Adipose tissue (tissue), 3 donors: Measurements from ENCODE around the gene SORCS2. TPM values are rescaled to one million over a fixed set of nuclear protein-coding genes. Genes with fewer than 3 reads are reported as not detected.
A peak's percentile ranks its signal among the peaks of the same experiment; 100 is the strongest.

Experiments
- H3K27ac ChIP-seq: one replicate; pipeline ENCODE4 v1.5.1; 2013; ENCODE audit warnings: low read depth, low read length
- WGBS, 3 donors: extraction: QIAGEN DNeasy Blood & Tissue Kit; methylation state at CpG; one replicate each; pipeline ENCODE4 v1.1.7; 2013; 5-methylcytosine and 5-hydroxymethylcytosine counted together
- polyA plus RNA-seq, 3 donors: library from polyadenylated mRNA; stranded (reverse); fragments of 200-250 nt; gene quantifications; one replicate each; pipeline ENCODE4 v1.2.3, GENCODE V29; 2013
- donor health status: healthy with polysubstance abuse.
- donor health status: Bipolar disorder and iron deficiency.
- donor health status: healthy.

The SORCS2 gene
- polyA plus RNA-seq, 3 donors = 0.22 to 2.2 (median 0.83) TPM

DNA sequence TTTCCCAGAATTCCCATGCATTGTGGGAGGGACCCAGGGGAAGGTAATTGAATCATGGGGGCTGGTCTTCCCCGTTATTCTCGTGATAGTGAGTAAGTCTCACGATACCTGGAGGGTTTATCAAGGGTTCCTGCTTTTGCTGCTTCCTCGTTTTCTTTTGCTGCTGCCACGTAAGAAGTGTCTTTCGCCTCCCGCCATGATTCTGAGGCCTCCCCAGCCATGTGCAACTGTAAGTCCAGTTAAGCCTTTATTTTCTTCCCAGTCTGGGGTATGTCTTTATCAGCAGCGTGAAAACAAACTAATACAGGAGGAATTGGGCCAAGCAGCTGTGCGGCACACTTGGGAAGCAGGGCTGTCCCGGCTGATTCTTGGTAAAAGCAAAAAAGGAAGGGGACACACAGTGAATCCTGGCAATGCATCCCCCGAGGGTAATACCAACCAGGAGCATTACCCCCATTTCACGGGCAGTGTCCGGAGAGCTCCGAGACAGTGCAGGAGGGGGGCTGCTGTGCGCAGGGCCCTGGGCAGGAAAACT is 561.7 kb downstream of the SORCS2 start:
- WGBS, 3 donors = 77 to 85% (median 78%) methylated on average over 15 of the region's 15 CpGs
- H3K27ac ChIP-seq = no peak overlapping the region

GRCh38 chr4:7754565-7755262 is 562.4 kb downstream of the SORCS2 start:
- H3K27ac ChIP-seq = no peak overlapping the region
- 86 to 93% (median 93%) methylated on average over 20 to 21 of the region's 21 CpGs for WGBS, 3 donors

DNA sequence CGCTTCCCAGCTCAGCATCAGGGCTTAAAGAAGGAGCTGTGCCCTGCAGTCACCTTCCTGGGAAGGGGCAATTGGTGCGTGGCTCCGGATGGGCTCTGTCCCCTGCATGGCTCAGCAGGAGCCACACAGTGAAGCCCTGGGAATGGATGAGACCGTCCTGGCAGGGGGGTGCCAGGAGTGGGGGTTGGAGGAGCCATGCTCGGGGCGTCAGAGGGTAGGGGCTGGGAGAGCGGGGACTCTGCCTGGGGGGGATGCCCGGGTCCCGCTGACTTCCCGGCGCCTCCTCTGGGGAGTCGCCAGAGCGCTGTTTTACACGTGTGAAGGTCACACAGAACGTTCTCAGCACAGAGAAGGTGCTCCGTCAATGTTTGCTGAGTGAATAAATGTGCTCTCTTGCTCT is 563.2 kb downstream of the SORCS2 start:
- 74 to 91% (median 86%) methylated on average over 16 of the region's 16 CpGs for WGBS, 3 donors
- no peak overlapping the region for H3K27ac ChIP-seq

- WGBS, 3 donors = 84 to 92% (median 91%) methylated on average over 14 of the region's 14 CpGs
- H3K27ac ChIP-seq = no peak overlapping the region
These were observed 563.7 kb downstream of the SORCS2 start for GRCh38 chr4:7756071-7756470.

GRCh38 chr4:7756561-7757355 is 564.4 kb downstream of the SORCS2 start:
- no peak overlapping the region for H3K27ac ChIP-seq
- 76 to 87% (median 85%) methylated on average over 31 to 32 of the region's 32 CpGs for WGBS, 3 donors

DNA sequence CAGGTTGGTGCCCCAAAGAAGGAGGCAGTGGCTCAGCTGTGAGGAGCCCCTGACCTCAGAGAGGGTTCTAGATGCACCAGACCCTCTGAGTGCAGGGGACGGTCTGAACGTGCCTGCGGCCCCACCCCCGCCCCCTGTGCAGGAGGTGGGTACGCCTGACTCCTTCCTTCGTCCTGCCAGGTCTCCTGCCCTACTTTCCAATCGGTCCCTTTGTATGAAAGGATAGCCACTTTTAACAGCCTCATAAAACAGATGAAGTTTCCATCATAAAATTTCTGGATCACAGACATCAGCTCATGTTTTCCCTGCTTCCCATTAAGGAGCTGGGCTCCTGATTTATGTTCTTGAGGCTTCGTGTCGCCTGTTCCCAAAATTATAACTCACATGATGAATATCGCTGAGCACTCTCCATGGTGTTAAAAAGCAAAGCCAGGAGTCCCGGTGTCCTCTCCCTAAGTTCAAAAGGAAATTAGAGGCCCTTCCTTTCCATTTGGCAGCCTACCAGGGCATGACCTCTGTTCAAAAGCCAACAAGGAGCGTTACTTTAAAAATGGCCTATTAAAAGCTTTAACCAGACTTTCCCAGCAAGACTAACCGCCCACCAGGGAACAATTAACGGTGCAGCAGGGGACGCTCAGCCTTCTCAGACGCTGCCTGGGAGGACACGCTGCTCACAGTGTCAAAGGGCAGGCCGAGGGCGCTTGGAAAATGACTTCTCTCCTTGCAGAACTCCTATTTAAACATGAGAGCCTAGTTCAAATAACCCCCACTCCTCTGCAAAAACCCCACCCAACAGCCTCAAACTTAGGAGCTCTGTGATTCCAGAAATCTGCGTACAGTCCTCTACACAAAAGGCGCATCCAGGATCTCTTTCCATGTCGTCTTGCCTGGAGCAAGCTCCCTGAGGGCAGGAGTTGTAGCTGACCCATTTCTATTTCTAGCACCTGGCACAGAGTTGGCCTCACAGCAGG is 565.4 kb downstream of the SORCS2 start:
- no peak overlapping the region for H3K27ac ChIP-seq
- 48 to 78% (median 58%) methylated on average over 22 of the region's 22 CpGs for WGBS, 3 donors

GRCh38 chr4:7758476-7758875 is 566.1 kb downstream of the SORCS2 start:
- 89 to 91% (median 90%) methylated on average over 11 of the region's 11 CpGs for WGBS, 3 donors
- no peak overlapping the region for H3K27ac ChIP-seq

DNA sequence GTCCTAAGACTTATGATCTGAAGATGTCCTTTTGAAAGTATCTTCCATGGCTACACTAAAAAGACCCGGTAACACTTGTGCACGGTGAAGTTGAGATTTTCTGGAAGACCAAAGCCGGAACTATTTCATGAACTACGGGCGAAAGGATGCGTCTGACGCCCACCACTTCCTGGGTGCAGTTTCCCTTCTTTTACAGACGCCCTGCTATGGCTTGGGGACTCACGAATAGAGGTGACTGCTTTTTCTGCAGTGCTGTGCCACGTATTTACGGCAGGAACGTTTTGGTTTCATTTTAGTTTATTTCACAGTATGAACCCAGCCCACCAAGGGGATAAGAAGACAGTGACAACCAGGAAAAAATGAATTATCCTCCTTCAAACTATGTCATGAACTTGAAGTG is 566.9 kb downstream of the SORCS2 start:
- 67 to 77% (median 67%) methylated on average over 12 of the region's 12 CpGs for WGBS, 3 donors
- H3K27ac ChIP-seq = no peak overlapping the region

DNA sequence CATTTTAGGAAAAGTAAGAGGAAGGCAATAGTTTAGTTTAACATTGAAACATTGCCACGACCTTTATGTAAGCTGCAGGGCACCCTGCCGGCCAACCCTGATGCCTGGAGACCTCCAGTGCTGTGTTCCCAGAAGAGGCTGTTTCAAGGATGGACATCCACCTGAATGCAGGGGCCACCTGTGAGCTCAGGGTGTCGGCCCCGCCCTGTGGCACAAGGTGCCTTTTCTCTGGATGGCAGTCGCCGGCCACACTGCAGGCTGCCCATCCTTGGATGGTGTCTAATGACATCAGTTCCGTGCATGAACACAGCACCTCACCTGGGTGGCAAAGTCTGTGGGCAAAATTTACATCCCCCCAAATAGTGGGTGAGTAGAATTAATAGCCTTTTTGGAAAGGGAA is 567.3 kb downstream of the SORCS2 start:
- WGBS, 3 donors = 86 to 92% (median 87%) methylated on average over 7 of the region's 7 CpGs
- no peak overlapping the region for H3K27ac ChIP-seq

DNA sequence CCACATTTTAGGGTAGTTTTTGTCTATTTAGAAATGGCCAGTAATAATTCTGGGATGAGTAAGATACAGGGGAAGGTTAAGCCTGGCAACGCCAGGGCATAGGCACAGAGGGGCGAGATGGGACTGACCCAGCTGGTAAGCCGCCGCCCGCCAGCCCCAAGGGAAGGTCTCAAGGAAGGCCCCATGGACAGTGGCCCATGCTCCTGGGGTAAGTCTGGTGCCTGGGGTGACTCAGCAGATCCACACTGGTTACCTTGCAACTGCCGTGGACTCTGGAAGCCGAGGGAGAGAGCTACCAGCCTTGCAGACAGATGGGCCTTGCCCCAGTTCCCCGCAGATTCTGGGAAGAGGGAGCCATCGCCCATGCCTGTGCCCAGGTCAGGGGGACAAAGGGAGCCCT is 567.9 kb downstream of the SORCS2 start:
- WGBS, 3 donors = 77 to 82% (median 80%) methylated on average over 9 of the region's 9 CpGs
- no peak overlapping the region for H3K27ac ChIP-seq

DNA sequence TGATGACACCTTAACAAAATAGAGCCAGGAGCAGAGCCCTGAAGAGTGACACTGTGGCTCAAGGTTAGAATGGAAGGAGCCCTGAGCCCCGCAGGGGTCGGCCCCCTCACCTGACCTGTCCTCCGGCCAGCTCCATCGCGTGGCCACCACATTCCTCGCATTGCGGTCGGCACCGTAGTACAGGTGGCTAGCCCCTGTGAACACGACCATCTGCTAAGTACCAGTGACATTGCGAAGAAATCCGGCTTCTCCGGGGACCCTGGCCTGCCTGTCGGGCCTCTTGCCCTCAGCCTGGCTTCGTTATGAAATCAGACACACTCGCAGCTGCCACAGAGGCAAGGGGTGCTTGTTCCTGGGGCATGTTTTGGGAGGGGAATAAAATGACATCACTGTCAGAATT is 568.4 kb downstream of the SORCS2 start:
- no peak overlapping the region for H3K27ac ChIP-seq
- 57 to 91% (median 89%) methylated on average over 16 of the region's 16 CpGs for WGBS, 3 donors

DNA sequence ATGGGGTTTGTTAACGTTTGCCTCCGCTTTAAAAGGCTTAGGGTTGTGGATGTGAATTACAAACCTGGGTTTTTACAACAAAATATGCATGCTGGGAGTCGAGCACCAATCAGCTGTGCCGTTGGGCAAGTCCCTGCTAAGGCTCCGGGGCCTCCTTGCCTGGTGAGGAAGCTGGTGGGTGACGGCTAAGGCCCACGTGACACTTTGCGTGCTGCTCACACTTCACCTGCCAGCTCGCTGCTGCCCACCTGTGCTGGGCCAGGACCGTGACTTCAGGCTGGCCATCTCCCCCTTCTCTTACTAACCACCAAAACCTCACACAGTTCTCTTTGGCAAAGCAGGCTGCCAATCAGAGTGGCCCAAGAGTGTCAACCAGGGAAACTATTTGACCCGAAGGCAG is 569.0 kb downstream of the SORCS2 start:
- WGBS, 3 donors = 81 to 88% (median 88%) methylated on average over 11 of the region's 11 CpGs
- H3K27ac ChIP-seq = no peak overlapping the region

DNA sequence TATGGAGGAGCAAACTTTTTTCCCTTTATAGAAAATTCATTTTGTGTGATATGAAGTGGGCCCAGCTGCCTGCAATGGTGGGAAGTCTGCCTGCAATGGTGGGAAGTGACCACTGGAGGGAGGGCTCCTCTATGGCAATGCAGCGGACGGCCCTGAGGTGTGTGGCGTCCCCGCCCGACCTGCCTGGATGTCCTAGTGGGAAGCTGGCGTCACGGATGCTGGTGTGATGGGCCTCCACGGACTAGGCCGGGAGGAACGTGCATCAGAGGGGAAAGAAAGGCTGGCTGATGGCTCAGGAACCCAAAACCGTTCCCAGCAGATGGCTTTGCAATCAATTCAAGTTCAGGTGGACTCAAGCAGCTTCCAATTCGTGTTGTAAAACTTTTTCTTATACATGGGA is 569.4 kb downstream of the SORCS2 start:
- WGBS, 3 donors = 17 to 33% (median 28%) methylated on average over 12 of the region's 12 CpGs
- no peak overlapping the region for H3K27ac ChIP-seq

DNA sequence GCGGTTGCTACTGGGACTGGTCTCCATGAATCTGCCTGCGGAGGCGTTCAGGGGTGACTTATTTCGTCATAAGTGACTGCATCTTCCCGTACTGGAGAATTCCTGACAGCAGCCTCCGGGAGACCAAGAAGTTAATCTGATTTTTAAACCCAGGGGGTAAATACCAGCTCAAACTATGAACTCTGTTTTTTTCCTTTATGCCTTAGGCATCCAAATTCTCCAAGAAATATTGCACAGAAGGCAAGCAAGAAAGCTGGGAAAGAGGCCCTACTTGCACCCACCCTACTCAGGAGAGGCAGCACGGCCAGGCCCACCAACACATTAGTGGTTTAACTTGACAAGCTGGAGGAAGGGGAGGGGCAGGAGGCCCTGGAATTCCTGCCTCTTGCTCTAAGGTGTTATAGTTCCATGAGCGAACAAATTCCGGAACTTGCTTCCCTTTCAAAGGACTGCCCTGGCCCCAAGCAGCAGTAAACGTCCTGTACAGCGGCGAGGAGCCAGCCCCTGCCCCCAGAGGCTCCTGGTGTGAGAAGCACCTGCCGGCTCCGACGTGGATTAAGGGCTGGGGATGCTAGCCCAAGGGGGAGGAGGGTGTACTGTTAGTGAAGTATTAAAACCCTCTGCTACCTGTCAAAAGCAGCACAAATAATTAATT is 570.2 kb downstream of the SORCS2 start:
- peak overlapping the region; percentile 23 for H3K27ac ChIP-seq
- WGBS, 3 donors = 77 to 82% (median 80%) methylated on average over 15 of the region's 15 CpGs

- WGBS, 3 donors = 90 to 94% (median 93%) methylated on average over 16 of the region's 16 CpGs
- H3K27ac ChIP-seq = no peak overlapping the region
These were observed 570.8 kb downstream of the SORCS2 start for GRCh38 chr4:7763106-7763505.

- no peak overlapping the region for H3K27ac ChIP-seq
- 79 to 89% (median 88%) methylated on average over 10 of the region's 10 CpGs for WGBS, 3 donors
These were observed 571.5 kb downstream of the SORCS2 start for GRCh38 chr4:7763788-7764187.

DNA sequence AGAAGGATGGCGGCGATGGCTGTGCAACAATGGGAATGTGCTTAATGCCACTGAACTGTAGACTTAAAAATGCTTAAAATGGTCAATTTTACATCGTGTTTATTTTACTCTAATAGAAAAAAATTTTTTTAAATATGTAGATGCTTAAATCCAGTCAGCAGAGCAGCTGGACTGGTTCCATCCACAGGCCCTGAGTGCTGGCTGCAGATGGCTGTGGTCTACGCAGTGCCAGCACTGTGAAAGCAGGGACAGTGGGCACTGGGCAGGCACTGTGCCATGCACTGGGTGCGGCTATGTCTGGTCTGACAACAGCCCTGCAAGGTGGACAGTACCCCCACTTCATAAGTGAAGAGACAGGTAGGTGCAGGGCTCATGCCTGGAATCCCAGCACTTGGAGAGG is 572.1 kb downstream of the SORCS2 start:
- no peak overlapping the region for H3K27ac ChIP-seq
- WGBS, 3 donors = 90 to 95% (median 91%) methylated on average over 5 of the region's 5 CpGs

DNA sequence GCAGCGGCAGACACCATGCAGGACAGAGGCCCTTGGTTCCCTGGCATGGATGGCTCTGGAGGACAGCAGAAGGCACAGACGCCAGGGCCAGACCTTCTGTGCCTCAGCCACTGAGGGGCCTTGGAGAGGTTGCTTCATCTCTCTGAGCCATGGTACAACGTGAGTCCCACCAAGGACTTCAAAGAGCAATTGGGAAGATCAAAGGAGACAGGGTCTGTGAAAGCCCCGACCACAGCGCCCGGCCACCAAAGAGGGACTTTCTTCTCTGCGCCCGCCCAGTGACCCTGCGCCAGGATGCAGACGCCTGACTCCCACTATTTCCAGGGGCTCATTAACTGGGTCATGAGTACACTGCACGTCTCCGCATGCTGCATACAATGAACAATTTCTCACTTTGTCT is 573.3 kb downstream of the SORCS2 start:
- WGBS, 3 donors = 82 to 86% (median 84%) methylated on average over 12 of the region's 12 CpGs
- H3K27ac ChIP-seq = no peak overlapping the region
